ENCODE results near the gene LRP1.

- no peak for TF ChIP-seq CTCF (IDR thresholded peaks at IDR 0.05; ENCODE audit: insufficient read depth, low read length)
- no peak for TF ChIP-seq GABPA (IDR thresholded peaks at IDR 0.05; ENCODE audit: low read depth)
- 0 out of 2 replicates have a peak, but pooled peaks have one; percentile 12 for TF ChIP-seq POLR2AphosphoS5 (IDR thresholded peaks at IDR 0.05; ENCODE audit: low read depth)
- TF ChIP-seq SPI1 (IDR thresholded peaks at IDR 0.05; ENCODE audit: borderline replicate concordance, low read depth) = peak; percentile 39; the same call in 1 of the 2 replicates
- TF ChIP-seq REST (IDR thresholded peaks at IDR 0.05; ENCODE audit: insufficient replicate concordance, low read depth) = no peak
These were observed 112.0 kb downstream of the LRP1 start for GRCh38 chr12:57240066-57240921.
